Activated CD4-positive, alpha-beta memory T cell treated with anti-CD3 and anti-CD28 coated beads for 36 hours (primary cell): ENCODE results near the gene HBP1. TPM values are rescaled to one million over a fixed set of nuclear protein-coding genes. Genes with fewer than 3 reads are reported as not detected.
"Not testable (repeated sequence)": the region's sequence is repeated elsewhere in the genome, so short reads cannot be mapped to it uniquely, and the experiment has no call there.

Experiments used
- CTCF ChIA-PET: fragments of 350-600 bp; sonication (Branson Sonifier 250); formaldehyde crosslinking; loops from one replicate; lab custom pipeline; 2021; ENCODE audit warnings: antibody characterized with exemption, inconsistent platforms; lab: Charles Lee
- POLR2A ChIA-PET: fragments of 350-600 bp; sonication (Branson Sonifier 250); formaldehyde crosslinking; loops from one replicate; lab custom pipeline; 2021; ENCODE audit warnings: antibody characterized with exemption; lab: Charles Lee
- DNase-seq: peaks from one replicate; pipeline ENCODE4 v3.0.0-alpha.2; 2020
- H3K27ac Mint-ChIP-seq: one replicate; pipeline ENCODE4 v1.8.0; 2021; ENCODE audit warnings: mixed read lengths
- H3K27me3 Mint-ChIP-seq: one replicate; pipeline ENCODE4 v1.8.0; 2021; ENCODE audit warnings: mixed read lengths
- H3K36me3 Mint-ChIP-seq: one replicate; pipeline ENCODE4 v1.8.0; 2021; ENCODE audit warnings: mixed read lengths
- H3K4me1 Mint-ChIP-seq: one replicate; pipeline ENCODE4 v1.8.0; 2021; ENCODE audit warnings: low read depth, mixed read lengths
- H3K4me3 Mint-ChIP-seq: one replicate; pipeline ENCODE4 v1.8.0; 2021; ENCODE audit warnings: mild to moderate bottlenecking, mixed read lengths
- H3K9me3 Mint-ChIP-seq: one replicate; pipeline ENCODE4 v1.8.0; 2021; ENCODE audit warnings: mixed read lengths
- intact Hi-C: fragments of 100-400 bp; cut with micrococcal nuclease; formaldehyde crosslinking; loops from one replicate; pipeline ENCODE4 v1.15.1; 2023
- total RNA-seq, 2 experiments: library from RNA; stranded (reverse); gene quantifications; one replicate each; pipeline ENCODE4 v1.2.3, GENCODE V29; 2021

The HBP1 gene
- total RNA-seq, 2 experiments from 2014 or later = 24.3 to 26.7 TPM

DNA sequence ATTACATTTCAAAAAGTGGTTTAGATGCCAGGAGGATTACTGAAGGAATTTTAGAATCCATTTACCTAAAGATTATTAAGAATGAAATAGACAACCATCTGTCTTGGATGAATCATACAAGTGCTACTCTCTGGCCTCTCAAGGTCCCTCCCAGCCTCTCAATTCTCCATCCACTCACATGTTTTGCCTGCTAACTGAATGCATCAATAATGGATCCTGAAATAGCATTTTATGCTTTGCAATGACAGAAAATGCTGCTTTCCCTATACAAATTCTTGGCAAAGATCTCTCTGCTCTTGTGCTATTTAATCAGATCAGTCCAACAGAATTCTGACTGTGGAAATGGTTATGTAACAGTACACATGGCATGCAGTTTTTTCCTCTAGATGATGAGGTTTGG is 68.1 kb downstream of the HBP1 start:
- no peak for DNase-seq
- Mint-ChIP-seq H3K4me3 (no peak overlapping the region), H3K9me3 (no peaks in the 10 kb centered on the region), H3K27me3 (no peaks in the 10 kb centered on the region), H3K27ac (no peak overlapping the region), H3K36me3 (peaks cover 18% of the 10 kb centered on the region), H3K4me1 (no peaks in the 10 kb centered on the region)
- intact Hi-C loops = no loop called here
- ChIA-PET POLR2A (no interaction called here), CTCF (no interaction called here)

DNA sequence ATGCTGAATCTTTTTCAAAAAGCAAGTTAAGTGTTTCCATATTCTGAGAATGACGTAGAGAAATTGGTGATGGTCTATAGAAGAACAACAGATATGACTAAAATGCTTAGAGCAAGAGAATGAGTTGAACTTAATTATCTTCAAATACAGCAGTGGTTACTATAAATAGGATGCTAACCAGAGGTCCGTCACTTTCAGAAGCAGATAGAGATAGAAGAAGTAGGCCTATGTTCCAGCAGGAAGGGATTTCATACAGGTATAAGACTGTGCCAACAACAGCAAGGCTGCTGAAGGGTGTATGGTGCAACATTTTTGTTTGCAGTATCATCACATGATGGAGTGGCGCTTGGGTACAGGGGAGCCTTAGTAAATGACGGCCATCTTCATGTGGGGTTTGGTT is 68.6 kb downstream of the HBP1 start:
- CTCF ChIA-PET = no interaction called here
- Mint-ChIP-seq H3K27ac (no peak overlapping the region), H3K4me1 (no peaks in the 10 kb centered on the region), H3K4me3 (no peak overlapping the region), H3K9me3 (no peaks in the 10 kb centered on the region), H3K27me3 (no peaks in the 10 kb centered on the region), H3K36me3 (peaks cover 18% of the 10 kb centered on the region)
- no peak for DNase-seq
- intact Hi-C loops = no loop called here
- POLR2A ChIA-PET = no interaction called here

DNA sequence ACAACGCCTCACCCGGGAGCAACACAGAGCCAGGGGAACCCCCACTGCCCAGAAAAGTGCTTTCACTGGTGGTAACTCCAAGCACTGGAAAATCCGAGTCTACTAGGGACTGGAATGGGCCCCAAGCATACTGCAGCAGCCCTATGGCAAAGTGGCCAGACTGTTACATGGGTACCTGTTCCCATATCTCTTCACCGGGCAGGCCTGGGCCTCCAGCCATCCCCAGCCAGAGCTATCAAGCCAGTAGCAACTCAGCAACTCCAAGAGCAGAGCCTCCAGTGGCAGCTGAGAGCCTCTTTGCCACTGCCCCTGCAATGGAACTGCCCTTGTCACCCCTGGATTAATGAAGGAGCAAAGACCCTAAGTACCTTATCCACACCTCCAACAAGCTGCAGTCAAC is 73.5 kb downstream of the HBP1 start:
- Mint-ChIP-seq H3K9me3 (peaks cover 12% of the 10 kb centered on the region), H3K27ac (no peak overlapping the region), H3K36me3 (peaks cover 54% of the 10 kb centered on the region), H3K27me3 (no peaks in the 10 kb centered on the region), H3K4me3 (no peak overlapping the region), H3K4me1 (no peaks in the 10 kb centered on the region)
- no peak for DNase-seq
- ChIA-PET POLR2A (no interaction called here), CTCF (no interaction called here)
- intact Hi-C loops = no loop called here

DNA sequence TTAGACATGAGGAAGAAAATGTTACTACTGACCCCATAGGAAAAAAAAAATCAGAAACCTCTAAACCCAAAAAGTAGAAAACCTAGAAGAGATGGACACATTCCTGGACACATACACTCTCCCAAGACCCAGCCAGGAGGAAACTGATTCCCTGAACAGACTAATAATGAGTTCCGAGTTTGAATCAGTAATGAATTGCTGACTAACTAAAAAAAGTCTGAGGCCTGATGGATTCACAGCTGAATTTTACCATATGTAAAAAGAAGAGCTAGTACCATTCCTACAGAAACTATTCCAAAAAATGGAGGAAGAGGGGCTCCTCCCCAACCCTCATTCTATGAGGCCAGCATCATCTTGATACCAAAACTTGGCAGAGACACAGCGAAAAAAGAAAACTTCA is 75.8 kb downstream of the HBP1 start:
- POLR2A ChIA-PET = no interaction called here
- intact Hi-C loops = no loop called here
- peaks cover 58% of the 10 kb centered on the region for H3K36me3 Mint-ChIP-seq
- H3K4me1 Mint-ChIP-seq = no peaks in the 10 kb centered on the region
- H3K9me3 Mint-ChIP-seq = peaks cover 12% of the 10 kb centered on the region
- H3K4me3 Mint-ChIP-seq = no peak overlapping the region
- H3K27ac Mint-ChIP-seq = no peak overlapping the region
- CTCF ChIA-PET = no interaction called here
- DNase-seq = no peak
- H3K27me3 Mint-ChIP-seq = no peaks in the 10 kb centered on the region

DNA sequence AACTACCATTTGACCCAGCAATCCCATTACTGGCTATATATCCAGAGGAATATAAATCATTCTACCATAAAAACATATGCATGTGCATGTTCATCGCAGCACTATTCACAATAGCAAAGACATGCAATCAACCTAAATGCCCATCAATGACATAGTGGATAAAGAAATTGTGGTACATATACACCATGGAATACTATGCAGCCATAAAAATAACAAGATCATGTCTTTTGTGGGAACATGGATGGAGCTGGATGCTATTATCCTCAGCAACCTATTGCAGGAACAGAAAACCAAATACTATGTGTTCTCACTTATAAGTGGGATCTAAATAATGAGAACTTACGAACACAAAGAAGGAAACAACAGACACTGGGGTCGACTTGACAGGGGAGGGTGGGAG is 78.0 kb downstream of the HBP1 start:
- Mint-ChIP-seq H3K9me3 (peaks cover 12% of the 10 kb centered on the region), H3K36me3 (peaks cover 57% of the 10 kb centered on the region)
- H3K4me1 Mint-ChIP-seq, H3K27ac Mint-ChIP-seq, DNase-seq, CTCF ChIA-PET, intact Hi-C loops, H3K4me3 Mint-ChIP-seq, POLR2A ChIA-PET, H3K27me3 Mint-ChIP-seq: not testable (repeated sequence)

DNA sequence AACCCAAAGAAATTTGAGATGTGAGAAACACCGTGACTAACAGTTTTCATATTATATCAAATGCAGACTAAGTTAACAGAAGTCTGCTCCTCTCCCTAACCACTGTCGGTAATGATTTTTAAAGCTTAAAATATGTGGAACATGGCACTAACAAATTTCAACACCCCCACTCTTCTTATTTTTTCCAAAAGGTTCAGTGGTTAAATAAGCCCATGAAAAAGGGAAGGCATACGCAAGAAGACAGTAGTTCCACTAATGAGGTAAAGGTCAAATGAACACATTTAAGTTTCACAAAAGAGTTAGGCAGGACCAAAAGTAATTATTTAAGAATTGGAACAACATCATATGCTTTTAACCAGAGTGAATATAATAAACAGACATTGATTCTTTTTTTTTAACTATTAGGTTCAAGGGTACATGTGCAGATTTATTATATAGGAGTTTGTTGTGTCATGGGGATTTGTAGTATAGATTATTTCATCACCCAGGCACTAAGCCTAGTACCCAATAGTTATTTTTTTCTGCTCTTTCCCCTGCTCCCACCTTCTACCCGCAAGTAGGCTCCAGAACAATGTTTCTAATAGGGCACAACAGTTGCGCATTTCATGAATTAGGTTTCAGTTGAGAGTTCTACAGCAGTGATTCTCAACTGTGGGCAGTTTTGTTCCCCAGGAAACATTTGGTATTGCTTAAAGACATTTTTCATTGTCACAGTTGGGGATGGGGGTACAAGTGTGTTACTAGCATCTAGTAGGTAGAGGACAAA is 79.9 kb downstream of the HBP1 start:
- ChIA-PET POLR2A (no interaction called here), CTCF (no interaction called here)
- Mint-ChIP-seq H3K27me3 (no peaks in the 10 kb centered on the region), H3K4me1 (no peaks in the 10 kb centered on the region), H3K36me3 (peaks cover 49% of the 10 kb centered on the region), H3K27ac (no peak overlapping the region), H3K4me3 (no peak overlapping the region), H3K9me3 (peaks cover 12% of the 10 kb centered on the region)
- DNase-seq = no peak
- intact Hi-C loops = no loop called here

DNA sequence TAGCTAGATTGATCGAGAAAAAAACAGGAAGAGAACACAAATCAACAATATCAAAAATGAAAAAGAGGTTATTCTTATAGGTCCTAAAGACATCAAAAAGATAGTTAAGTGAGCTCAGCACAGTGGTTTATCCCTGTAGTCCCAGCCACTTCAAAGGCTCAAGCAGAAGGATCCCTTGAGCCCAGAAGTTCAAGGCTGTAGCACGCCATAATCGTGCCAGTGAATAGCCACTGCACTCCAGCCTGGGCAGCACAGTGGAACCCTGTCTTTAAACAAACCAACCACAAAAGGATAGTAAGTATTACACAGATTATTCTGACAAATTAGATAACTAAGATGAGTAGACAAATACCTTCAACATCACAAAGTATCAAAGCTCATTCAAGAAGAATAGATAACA is 83.2 kb downstream of the HBP1 start:
- ChIA-PET CTCF (no interaction called here), POLR2A (no interaction called here)
- H3K4me3 Mint-ChIP-seq = no peak overlapping the region
- no peak for DNase-seq
- H3K27me3 Mint-ChIP-seq = no peaks in the 10 kb centered on the region
- intact Hi-C loops = no loop called here
- no peaks in the 10 kb centered on the region for H3K4me1 Mint-ChIP-seq
- no peak overlapping the region for H3K27ac Mint-ChIP-seq
- no peaks in the 10 kb centered on the region for H3K9me3 Mint-ChIP-seq
- peaks cover 21% of the 10 kb centered on the region for H3K36me3 Mint-ChIP-seq

Other genes with a start within 250 kb of the HBP1 start
- gene PRKAR2B, start 124.3 kb upstream of the HBP1 start, total RNA-seq = 1 to 10 TPM; 1.3 to 1.4 TPM